SK-N-SH (cell line): ENCODE results near the gene B4GALT1. TPM values are rescaled to one million over a fixed set of nuclear protein-coding genes. Genes with fewer than 3 reads are reported as not detected.

Experiments used
- CTCF ChIA-PET: fragments of 300-600, 350-600 bp; formaldehyde crosslinking; extraction: SDS; loops from one replicate; lab custom pipeline; 2021; lab: Yijun Ruan, JAX
- POLR2A ChIA-PET: fragments of 350-600 bp; sonication (Branson Sonifier 250); formaldehyde crosslinking; extraction: SDS; loops from one replicate; lab custom pipeline; 2020; ENCODE audit warnings: antibody characterized with exemption, inconsistent platforms; lab: Yijun Ruan, JAX
- DNase-seq: peaks from one replicate; pipeline ENCODE4 v3.0.0; 2012
- H2AFZ ChIP-seq: fragments of 200-600 bp; sonication (generic); 2 replicates; pipeline ENCODE4 v1.8.1; 2016; ENCODE audit warnings: antibody characterized with exemption, mild to moderate bottlenecking, low read depth
- H3F3A ChIP-seq: fragments of 200-600 bp; sonication (generic); replicated peaks from 2 replicates; pipeline ENCODE3; 2016; ENCODE audit warnings: antibody characterized with exemption, mild to moderate bottlenecking; ENCODE audit not compliant: insufficient read depth
- H3K27ac ChIP-seq, 2 experiments: fragments of 200-500 bp in 1 of 2; fragments of 200-600 bp in 1 of 2; sonication (Bioruptor generic) in 1 of 2; sonication (generic), shearing (Covaris generic) in 1 of 2; 2 replicates each; pipeline versions ENCODE4 v1.5.1 to v1.6.1; 2014 to 2016; ENCODE audit warnings: low read depth in 2 of 2, inconsistent platforms in 1 of 2, low read length in 1 of 2, mild to moderate bottlenecking in 1 of 2, mixed read lengths in 1 of 2
- H3K27me3 ChIP-seq: fragments of 200-600 bp; sonication (generic), shearing (Covaris generic); 2 replicates; pipeline ENCODE4 v1.6.1; 2016; ENCODE audit warnings: mixed run types; ENCODE audit not compliant: insufficient read depth
- H3K36me3 ChIP-seq, 2 experiments: fragments of 200-500 bp in 1 of 2; fragments of 200-600 bp in 1 of 2; sonication (Bioruptor generic) in 1 of 2; sonication (generic) in 1 of 2; replicated peaks in 1 of 2; 2 replicates each; pipeline versions ENCODE3 to v1.5.1; 2014 to 2016; ENCODE audit warnings: low read length in 1 of 2, mild to moderate bottlenecking in 1 of 2; ENCODE audit not compliant: insufficient read depth in 2 of 2, control insufficient read depth in 1 of 2
- H3K4me1 ChIP-seq, 2 experiments: fragments of 200-500 bp in 1 of 2; fragments of 200-600 bp in 1 of 2; sonication (Bioruptor generic) in 1 of 2; sonication (generic), shearing (Covaris generic) in 1 of 2; 2 replicates each; pipeline versions ENCODE4 v1.5.1 to v1.6.1; 2014 to 2016; ENCODE audit warnings: low read depth in 1 of 2, low read length in 1 of 2, mixed run types in 1 of 2; ENCODE audit not compliant: insufficient read depth in 2 of 2, control insufficient read depth in 1 of 2
- H3K4me2 ChIP-seq: fragments of 200-600 bp; sonication (generic), shearing (Covaris generic); 2 replicates; pipeline ENCODE4 v1.6.1; 2017; ENCODE audit warnings: mixed run types
- H3K4me3 ChIP-seq, 2 experiments: fragments of 200-500 bp in 1 of 2; fragments of 200-600 bp in 1 of 2; sonication (Bioruptor generic) in 1 of 2; sonication (generic), shearing (Covaris generic) in 1 of 2; 2 replicates each; pipeline versions ENCODE4 v1.5.1 to v1.8.1; 2014 to 2016; ENCODE audit warnings: low read depth in 2 of 2, inconsistent platforms in 1 of 2, low read length in 1 of 2, mild to moderate bottlenecking in 1 of 2, mixed read lengths in 1 of 2, moderate library complexity in 1 of 2
- H3K79me2 ChIP-seq: fragments of 200-600 bp; sonication (generic); 2 replicates; pipeline ENCODE4 v1.8.1; 2017; ENCODE audit warnings: mild to moderate bottlenecking; ENCODE audit not compliant: insufficient read depth
- H3K9ac ChIP-seq: fragments of 200-600 bp; sonication (generic); 2 replicates; pipeline ENCODE4 v1.6.1; 2017; ENCODE audit warnings: mixed run types
- H3K9me2 ChIP-seq: fragments of 200-600 bp; sonication (generic); 2 replicates; pipeline ENCODE4 v1.6.1; 2017; ENCODE audit warnings: mixed run types
- H3K9me3 ChIP-seq: fragments of 200-600 bp; sonication (generic); 2 replicates; pipeline ENCODE4 v1.6.1; 2017; ENCODE audit warnings: mixed run types, mild to moderate bottlenecking, moderate library complexity
- H4K20me1 ChIP-seq: fragments of 200-600 bp; sonication (generic); 2 replicates; pipeline ENCODE4 v1.6.1; 2017; ENCODE audit warnings: mild to moderate bottlenecking, mixed run types; ENCODE audit not compliant: insufficient read depth
- CHD2 ChIP-seq: fragments of 150-350 bp; IDR thresholded peaks from 2 replicates; pipeline ENCODE4 v1.6.1; 2018; ENCODE audit warnings: low read length; ENCODE audit not compliant: partially characterized antibody
- FOSL2 ChIP-seq: IDR thresholded peaks from 2 replicates; pipeline ENCODE4 v1.4.0; 2012; ENCODE audit warnings: low read depth, mild to moderate bottlenecking, moderate library complexity, borderline replicate concordance
- GATA2 ChIP-seq: sonication (generic); formaldehyde crosslinking; IDR thresholded peaks from 2 replicates; pipeline ENCODE4 v1.5.0; 2020; ENCODE audit warnings: mild to moderate bottlenecking, missing genetic modification reagents
- MEF2A ChIP-seq: IDR thresholded peaks from 2 replicates; pipeline ENCODE4 v1.4.0; 2012; ENCODE audit warnings: low read depth, borderline replicate concordance
- NRF1 ChIP-seq: IDR thresholded peaks from 2 replicates; pipeline ENCODE4 v1.6.1; 2012; ENCODE audit warnings: low read depth, mild to moderate bottlenecking, low read length
- POLR2AphosphoS5 ChIP-seq: IDR thresholded peaks from 2 replicates; pipeline ENCODE4 v1.6.1; 2012; ENCODE audit warnings: low read depth, low read length
- RAD21 ChIP-seq: IDR thresholded peaks from 2 replicates; pipeline ENCODE4 v1.6.1; 2012; ENCODE audit warnings: mild to moderate bottlenecking, low read length
- SIN3A ChIP-seq: IDR thresholded peaks from 2 replicates; pipeline ENCODE4 v1.6.1; 2012; ENCODE audit warnings: low read depth, mild to moderate bottlenecking, low read length, moderate library complexity, borderline replicate concordance
- TAF1 ChIP-seq: IDR thresholded peaks from 2 replicates; pipeline ENCODE4 v1.6.1; 2012; ENCODE audit warnings: low read depth, mild to moderate bottlenecking, low read length, moderate library complexity, borderline replicate concordance
- YY1 ChIP-seq: IDR thresholded peaks from 2 replicates; pipeline ENCODE4 v1.4.0; 2012; ENCODE audit warnings: low read depth, mild to moderate bottlenecking
- WGBS: methylation state at CpG from one replicate; pipeline ENCODE4 v1.1.6; 2017; ENCODE audit warnings: low lambda C conversion rate; 5-methylcytosine and 5-hydroxymethylcytosine counted together
- polyA plus RNA-seq, 3 experiments: library from polyadenylated mRNA; depleted of rRNA; stranded (reverse); fragments of >200 nt; gene quantifications; 2 replicates each; pipeline ENCODE4 v1.2.3, GENCODE V29; 2012
- TF ChIP-seq, protein P1 (sequence below): IDR thresholded peaks from 2 replicates; pipeline ENCODE4 v1.4.0; 2012; ENCODE audit warnings: low read depth
- TF ChIP-seq, protein P2 (sequence below): IDR thresholded peaks from 2 replicates; pipeline ENCODE4 v1.4.0; 2012; ENCODE audit warnings: low read depth, borderline replicate concordance
- TF ChIP-seq, protein P3 (sequence below): fragments of 150-350 bp; IDR thresholded peaks from 2 replicates; pipeline ENCODE4 v1.6.1; 2017; ENCODE audit warnings: antibody characterized with exemption, low read length, low read depth, borderline replicate concordance
- TF ChIP-seq, protein P4 (sequence below): IDR thresholded peaks from 2 replicates; pipeline ENCODE4 v1.6.1; 2012; ENCODE audit warnings: mild to moderate bottlenecking, low read depth, low read length, moderate library complexity

Gene B4GALT1
- polyA plus RNA-seq, 1 of the 3 experiments (the other 2 are of a cell fraction): 36.2 TPM

DNA sequence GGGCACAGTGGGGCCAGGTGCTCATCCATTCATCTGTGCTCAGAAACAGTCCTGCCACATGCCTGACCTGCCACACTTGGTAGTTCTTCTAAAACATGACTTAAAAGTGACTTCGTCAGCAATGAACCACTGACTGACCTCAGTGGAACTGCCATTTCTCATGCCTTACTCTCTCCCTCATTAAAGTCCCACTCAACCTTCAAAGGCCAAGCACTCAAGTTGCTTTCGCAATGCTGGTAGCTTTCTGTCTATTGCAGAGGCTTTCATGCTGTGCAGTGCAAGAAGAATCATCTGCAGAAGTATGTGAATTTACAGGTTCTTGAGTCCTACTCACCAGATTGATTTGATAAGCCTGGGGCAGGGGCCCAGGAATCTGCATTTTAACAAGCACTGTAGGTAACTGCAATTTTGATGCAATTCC, 23.9 kb downstream of the B4GALT1 start (continued):
- no peak for TF ChIP-seq GATA2

- DNase-seq: no peak
- Histone ChIP-seq H3K27me3 (no peaks in the 10 kb centered on the region), H3K4me1 (peaks cover 7 to 9% of the 10 kb centered on the region in 2 experiments; a peak in 2 of 4 replicates), H3F3A (no peaks in the 10 kb centered on the region), H3K9ac (no peak overlapping the region), H4K20me1 (peaks cover 57% of the 10 kb centered on the region), H3K9me2 (no peaks in the 10 kb centered on the region), H3K36me3 (peaks cover 0 to 3% of the 10 kb centered on the region in 2 experiments), H3K79me2 (peaks cover 100% of the 10 kb centered on the region), H3K4me2 (no peak overlapping the region), H3K9me3 (no peaks in the 10 kb centered on the region), H2AFZ (no peak overlapping the region), H3K4me3 (no peak overlapping the region), H3K27ac (no peak overlapping the region)
- TF ChIP-seq RAD21 (no peak), POLR2AphosphoS5 (no peak), CHD2 (no peak)
- TF ChIP-seq, protein P1, sequence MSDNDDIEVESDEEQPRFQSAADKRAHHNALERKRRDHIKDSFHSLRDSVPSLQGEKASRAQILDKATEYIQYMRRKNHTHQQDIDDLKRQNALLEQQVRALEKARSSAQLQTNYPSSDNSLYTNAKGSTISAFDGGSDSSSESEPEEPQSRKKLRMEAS: no peak
- TF ChIP-seq, protein P2, sequence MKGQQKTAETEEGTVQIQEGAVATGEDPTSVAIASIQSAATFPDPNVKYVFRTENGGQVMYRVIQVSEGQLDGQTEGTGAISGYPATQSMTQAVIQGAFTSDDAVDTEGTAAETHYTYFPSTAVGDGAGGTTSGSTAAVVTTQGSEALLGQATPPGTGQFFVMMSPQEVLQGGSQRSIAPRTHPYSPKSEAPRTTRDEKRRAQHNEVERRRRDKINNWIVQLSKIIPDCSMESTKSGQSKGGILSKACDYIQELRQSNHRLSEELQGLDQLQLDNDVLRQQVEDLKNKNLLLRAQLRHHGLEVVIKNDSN: no peak
- WGBS: 97% methylated on average over 5 of the region's 5 CpGs
- ChIA-PET POLR2A (no interaction called here), CTCF (no interaction called here)
These were observed 24.6 kb downstream of the B4GALT1 start for GRCh38 chr9:33142535-33142934.

DNA sequence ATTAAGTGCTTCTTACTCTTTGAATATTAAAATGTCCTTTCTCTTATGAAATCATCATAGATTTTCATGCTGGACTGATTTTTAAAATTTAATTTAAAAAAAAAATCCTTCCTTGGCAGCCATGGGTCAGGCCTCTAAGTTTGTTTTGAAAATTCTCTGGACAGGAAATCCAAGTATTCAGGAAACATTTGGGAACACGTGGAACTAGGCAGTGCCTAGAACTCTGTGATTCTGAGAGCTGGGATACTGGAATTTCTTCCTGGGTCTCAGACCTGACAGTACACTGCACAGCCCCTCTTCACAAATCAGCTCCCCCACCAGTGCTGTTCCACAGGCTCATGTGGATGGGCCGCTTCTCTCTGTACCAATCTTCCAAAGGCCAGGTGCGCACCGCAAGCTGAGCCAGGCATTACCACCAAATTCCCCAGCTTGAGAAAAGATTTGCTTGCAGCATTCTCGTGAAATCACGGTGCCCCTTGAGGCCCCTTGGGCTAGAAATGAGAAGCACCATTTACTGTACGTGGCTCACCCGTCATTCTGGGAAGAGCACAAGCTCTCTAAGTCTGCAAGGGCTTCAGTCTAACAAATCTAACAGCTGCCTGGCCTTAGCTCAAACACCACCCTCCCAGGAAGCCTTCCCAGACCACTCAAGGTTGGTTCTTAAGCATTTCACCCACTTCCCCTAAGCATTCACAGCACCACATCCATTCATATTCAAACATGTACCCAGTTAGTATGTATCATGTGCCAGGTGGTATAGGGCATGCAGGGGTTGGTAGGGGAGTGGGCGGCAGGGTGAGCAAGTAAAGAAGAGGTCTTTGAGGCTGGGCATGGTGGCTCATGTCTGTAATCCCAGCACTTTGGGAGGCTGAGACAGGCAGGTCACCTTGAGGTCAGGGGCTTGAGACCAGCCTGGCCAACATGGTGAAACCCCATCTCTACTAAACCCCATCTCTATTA, 26.5 kb downstream of the B4GALT1 start:
- peaks cover 64% of the 10 kb centered on the region for H4K20me1 ChIP-seq
- H3F3A ChIP-seq: no peaks in the 10 kb centered on the region
- H3K27me3 ChIP-seq: no peaks in the 10 kb centered on the region
- H3K9me2 ChIP-seq: no peaks in the 10 kb centered on the region
- H2AFZ ChIP-seq: no peak overlapping the region
- peaks cover 7 to 9% of the 10 kb centered on the region in 2 experiments; a peak in 2 of 4 replicates for H3K4me1 ChIP-seq
- no peak overlapping the region for H3K4me2 ChIP-seq
- no peak overlapping the region for H3K4me3 ChIP-seq
- H3K9ac ChIP-seq: no peak overlapping the region
- DNase-seq: no peak
- TF ChIP-seq SIN3A: no peak
- TF ChIP-seq YY1: no peak
- no peak for TF ChIP-seq FOSL2
- TF ChIP-seq MEF2A: no peak
- TF ChIP-seq, protein P3, sequence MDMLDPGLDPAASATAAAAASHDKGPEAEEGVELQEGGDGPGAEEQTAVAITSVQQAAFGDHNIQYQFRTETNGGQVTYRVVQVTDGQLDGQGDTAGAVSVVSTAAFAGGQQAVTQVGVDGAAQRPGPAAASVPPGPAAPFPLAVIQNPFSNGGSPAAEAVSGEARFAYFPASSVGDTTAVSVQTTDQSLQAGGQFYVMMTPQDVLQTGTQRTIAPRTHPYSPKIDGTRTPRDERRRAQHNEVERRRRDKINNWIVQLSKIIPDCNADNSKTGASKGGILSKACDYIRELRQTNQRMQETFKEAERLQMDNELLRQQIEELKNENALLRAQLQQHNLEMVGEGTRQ: no peak
- TF ChIP-seq NRF1: no peak
- TF ChIP-seq CHD2: no peak
- no peak for TF ChIP-seq TAF1
- TF ChIP-seq, protein P4, sequence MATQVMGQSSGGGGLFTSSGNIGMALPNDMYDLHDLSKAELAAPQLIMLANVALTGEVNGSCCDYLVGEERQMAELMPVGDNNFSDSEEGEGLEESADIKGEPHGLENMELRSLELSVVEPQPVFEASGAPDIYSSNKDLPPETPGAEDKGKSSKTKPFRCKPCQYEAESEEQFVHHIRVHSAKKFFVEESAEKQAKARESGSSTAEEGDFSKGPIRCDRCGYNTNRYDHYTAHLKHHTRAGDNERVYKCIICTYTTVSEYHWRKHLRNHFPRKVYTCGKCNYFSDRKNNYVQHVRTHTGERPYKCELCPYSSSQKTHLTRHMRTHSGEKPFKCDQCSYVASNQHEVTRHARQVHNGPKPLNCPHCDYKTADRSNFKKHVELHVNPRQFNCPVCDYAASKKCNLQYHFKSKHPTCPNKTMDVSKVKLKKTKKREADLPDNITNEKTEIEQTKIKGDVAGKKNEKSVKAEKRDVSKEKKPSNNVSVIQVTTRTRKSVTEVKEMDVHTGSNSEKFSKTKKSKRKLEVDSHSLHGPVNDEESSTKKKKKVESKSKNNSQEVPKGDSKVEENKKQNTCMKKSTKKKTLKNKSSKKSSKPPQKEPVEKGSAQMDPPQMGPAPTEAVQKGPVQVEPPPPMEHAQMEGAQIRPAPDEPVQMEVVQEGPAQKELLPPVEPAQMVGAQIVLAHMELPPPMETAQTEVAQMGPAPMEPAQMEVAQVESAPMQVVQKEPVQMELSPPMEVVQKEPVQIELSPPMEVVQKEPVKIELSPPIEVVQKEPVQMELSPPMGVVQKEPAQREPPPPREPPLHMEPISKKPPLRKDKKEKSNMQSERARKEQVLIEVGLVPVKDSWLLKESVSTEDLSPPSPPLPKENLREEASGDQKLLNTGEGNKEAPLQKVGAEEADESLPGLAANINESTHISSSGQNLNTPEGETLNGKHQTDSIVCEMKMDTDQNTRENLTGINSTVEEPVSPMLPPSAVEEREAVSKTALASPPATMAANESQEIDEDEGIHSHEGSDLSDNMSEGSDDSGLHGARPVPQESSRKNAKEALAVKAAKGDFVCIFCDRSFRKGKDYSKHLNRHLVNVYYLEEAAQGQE: no peak
- TF ChIP-seq, all 33 proteins: peak for 0
- ChIA-PET POLR2A (no interaction called here), CTCF (interaction anchor here (0.9 kb wide), 1 partner anchor 86 kb away, joined by 4 read pairs; no protein-coding TSS in a partner anchor)
- WGBS: 91% methylated on average over 9 of the region's 9 CpGs
- H3K9me3 ChIP-seq: no peaks in the 10 kb centered on the region
- H3K79me2 ChIP-seq: peaks cover 100% of the 10 kb centered on the region
- H3K27ac ChIP-seq: no peak overlapping the region
- H3K36me3 ChIP-seq: peaks cover 0 to 3% of the 10 kb centered on the region in 2 experiments
